ENCODE measurements around the gene PRCD. TPM values are rescaled to one million over a fixed set of nuclear protein-coding genes. Genes with fewer than 3 reads are reported as not detected.
"Not testable (repeated sequence)": the region's sequence is repeated elsewhere in the genome, so short reads cannot be mapped to it uniquely, and the experiment has no call there.

The PRCD gene
- total RNA-seq, 1 donor from 2014 or later: 21.4 TPM

- no peak for TF ChIP-seq POLR2AphosphoS5 (IDR thresholded peaks at IDR 0.05; ENCODE audit: insufficient read depth in 1 of 2, low read depth in 1 of 2)
- no peak for TF ChIP-seq CTCF (IDR thresholded peaks at IDR 0.05)
- TF ChIP-seq POLR2A (IDR thresholded peaks at IDR 0.05): no peak
- peaks cover 39% of the 10 kb centered on the region for H3K4me1 ChIP-seq
- no peak overlapping the region for H3K27ac ChIP-seq
- no peak for DNase-seq (ENCODE audit: extremely low spot score in 2 of 2)
- no peak overlapping the region for H3K4me3 ChIP-seq
- no peaks in the 10 kb centered on the region for H3K27me3 ChIP-seq
- intact Hi-C loops (cut with DNase I): no loop called here
- H3K36me3 ChIP-seq: no peaks in the 10 kb centered on the region
- H3K9me3 ChIP-seq: no peaks in the 10 kb centered on the region
Measured at GRCh38 chr17:76554131-76554530, 14.3 kb downstream of the PRCD start.

- peak overlapping the region; percentile 68 to 73 for H3K4me3 ChIP-seq
- no peaks in the 10 kb centered on the region for H3K27me3 ChIP-seq
- peaks cover 51% of the 10 kb centered on the region for H3K4me1 ChIP-seq
- H3K36me3 ChIP-seq: peaks cover 0 to 8% of the 10 kb centered on the region in 2 donors
- no peaks in the 10 kb centered on the region for H3K9me3 ChIP-seq
- peak overlapping the region; percentile 89 for H3K27ac ChIP-seq
- intact Hi-C loops (cut with DNase I): no loop called here
- DNase-seq (ENCODE audit: extremely low spot score in 2 of 2): no peak
- TF ChIP-seq POLR2A (IDR thresholded peaks at IDR 0.05): no peak
- TF ChIP-seq CTCF (IDR thresholded peaks at IDR 0.05): no peak
- TF ChIP-seq POLR2AphosphoS5 (IDR thresholded peaks at IDR 0.05; ENCODE audit: insufficient read depth in 1 of 2, low read depth in 1 of 2): no peak
Measured at GRCh38 chr17:76556765-76557367, 17.0 kb downstream of the PRCD start.

- peak in 1 of 2 donors; percentile 75 for TF ChIP-seq POLR2A (IDR thresholded peaks at IDR 0.05)
- TF ChIP-seq POLR2AphosphoS5 (IDR thresholded peaks at IDR 0.05; ENCODE audit: insufficient read depth in 1 of 2, low read depth in 1 of 2): peak; percentile 84 to 94
- TF ChIP-seq CTCF (IDR thresholded peaks at IDR 0.05): peak in 2 of 3 experiments; percentile 7 to 50
- peaks cover 58% of the 10 kb centered on the region for H3K4me1 ChIP-seq
- peak in 1 of 2 donors; percentile 95 for DNase-seq (ENCODE audit: extremely low spot score in 2 of 2)
- no peaks in the 10 kb centered on the region for H3K9me3 ChIP-seq
- intact Hi-C loops (cut with DNase I): no loop called here
- H3K27me3 ChIP-seq: no peaks in the 10 kb centered on the region
- H3K4me3 ChIP-seq: peak overlapping the region; percentile 68 to 73
- peaks cover 0 to 9% of the 10 kb centered on the region in 2 donors for H3K36me3 ChIP-seq
- peak overlapping the region; percentile 89 for H3K27ac ChIP-seq
Measured at GRCh38 chr17:76557368-76558197, 17.7 kb downstream of the PRCD start.

DNA sequence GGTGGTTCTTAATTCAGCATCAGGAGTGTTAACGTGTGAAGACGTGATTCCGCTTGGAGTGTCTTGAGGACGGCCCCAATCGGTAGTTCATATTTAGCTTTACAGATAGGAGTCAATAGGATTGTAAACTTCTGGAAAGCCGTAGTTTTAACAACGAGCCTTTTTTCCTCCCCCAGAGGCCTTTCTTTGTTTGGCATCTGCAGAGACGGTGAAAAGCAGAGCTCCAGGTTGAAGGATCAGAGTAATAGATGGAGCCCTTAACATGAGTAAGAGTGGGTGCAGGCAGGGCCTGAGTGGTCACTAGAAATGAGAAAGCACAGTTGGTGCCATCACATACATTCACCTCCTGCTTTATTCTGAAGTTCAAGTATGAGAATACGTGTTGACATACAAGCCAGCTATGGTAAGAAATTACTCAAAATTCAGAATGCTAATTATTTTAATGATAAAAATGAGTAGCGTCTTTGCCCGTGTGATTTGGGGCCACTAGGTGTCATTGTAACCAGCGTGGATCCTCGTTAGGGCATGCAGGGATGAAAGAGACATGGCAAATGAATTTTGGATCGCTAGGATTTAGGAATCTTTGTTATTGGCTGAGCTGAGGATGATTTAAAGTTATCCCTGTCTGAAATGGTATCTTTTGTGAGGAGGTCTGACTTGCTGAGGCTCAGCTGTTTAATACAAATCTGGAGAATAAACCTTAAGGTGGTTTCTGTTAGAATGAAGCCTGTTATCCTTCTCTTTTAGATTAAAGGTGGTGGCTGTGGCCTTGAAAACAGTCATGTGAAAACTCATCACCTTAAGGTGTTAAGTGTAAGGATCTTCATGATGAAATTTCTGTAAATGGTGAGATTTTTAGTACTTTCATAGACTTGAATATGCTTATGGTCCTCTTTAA is 18.6 kb downstream of the PRCD start:
- TF ChIP-seq POLR2AphosphoS5 (IDR thresholded peaks at IDR 0.05; ENCODE audit: insufficient read depth in 1 of 2, low read depth in 1 of 2) (peak in 1 of 2 donors; percentile 57), POLR2A (IDR thresholded peaks at IDR 0.05) (no peak), CTCF (IDR thresholded peaks at IDR 0.05) (peak; percentile 11 to 44 (median 19))
- H3K27ac ChIP-seq: peak overlapping the region; percentile 89
- intact Hi-C loops (cut with DNase I): no loop called here

DNA sequence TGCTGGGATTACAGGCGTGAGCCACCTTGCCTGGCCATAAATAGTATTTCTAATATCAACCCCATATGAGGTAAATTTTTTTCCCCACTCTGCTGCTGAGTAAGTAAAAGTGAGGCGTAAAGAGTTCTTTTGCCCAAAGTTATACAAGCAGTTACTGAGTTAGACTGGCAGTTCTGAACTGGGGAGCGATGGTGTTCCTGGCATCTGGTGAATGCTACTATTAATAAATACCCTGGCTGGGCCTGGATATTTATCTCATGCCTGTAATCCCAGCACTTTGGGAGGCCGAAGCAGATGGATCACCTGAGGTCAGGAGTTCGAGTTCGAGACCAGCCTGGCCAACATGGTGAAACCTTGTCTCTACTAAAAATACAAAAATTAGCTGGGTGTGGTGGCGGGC is 19.6 kb downstream of the PRCD start:
- H3K9me3 ChIP-seq: not testable (repeated sequence)

More for the DNA sequence above, 18.6 kb downstream of the PRCD start:
- H3K4me1 ChIP-seq: peaks cover 63% of the 10 kb centered on the region
- H3K27me3 ChIP-seq: no peaks in the 10 kb centered on the region
- peaks cover 0 to 9% of the 10 kb centered on the region in 2 donors for H3K36me3 ChIP-seq
- H3K4me3 ChIP-seq: peak overlapping the region; percentile 68 to 73
- no peak for DNase-seq (ENCODE audit: extremely low spot score in 2 of 2)
- no peaks in the 10 kb centered on the region for H3K9me3 ChIP-seq

More for the DNA sequence above, 19.6 kb downstream of the PRCD start:
- Histone ChIP-seq H3K4me3 (peak overlapping the region; percentile 30 to 73), H3K4me1 (peaks cover 63% of the 10 kb centered on the region), H3K36me3 (peaks cover 0 to 14% of the 10 kb centered on the region in 2 donors), H3K27ac (peak overlapping the region; percentile 47)
- H3K27me3 ChIP-seq; DNase-seq (ENCODE audit: extremely low spot score in 2 of 2); intact Hi-C loops (cut with DNase I): not testable (repeated sequence)

All from vagina (tissue), 2 donors.